HG02870 (cell line): ENCODE data around the gene ELMO3.
A peak's percentile ranks its signal among the peaks of the same experiment; 100 is the strongest.

ENCODE experiments used
- ATAC-seq: cut with Tn5 transposase; IDR thresholded peaks from one replicate; pipeline ENCODE4 v1.9.1; 2021; ENCODE audit warnings: mild to moderate bottlenecking, moderate library complexity; ENCODE audit not compliant: unreplicated experiment

The ELMO3 gene

GRCh38 chr16:67215706-67216105 is 16.8 kb downstream of the ELMO3 start:
- ATAC-seq: no peak

- ATAC-seq: no peak
Measured at GRCh38 chr16:67216612-67217490, 17.9 kb downstream of the ELMO3 start.

- no peak for ATAC-seq
Measured at GRCh38 chr16:67223992-67224391, 25.1 kb downstream of the ELMO3 start.

- ATAC-seq: no peak
Measured at GRCh38 chr16:67226295-67226803, 27.4 kb downstream of the ELMO3 start.

GRCh38 chr16:67226804-67227566 is 28.1 kb downstream of the ELMO3 start, which contains the start of gene TMEM208:
Gene TMEM208 (plus strand): TSS chr16:67227130. CDS start chr16:67227219, 89 bp downstream.
- peak; percentile 94 for ATAC-seq

GRCh38 chr16:67227567-67227921 is 28.6 kb downstream of the ELMO3 start:
- no peak for ATAC-seq

- no peak for ATAC-seq
Measured at GRCh38 chr16:67228034-67228785, 29.3 kb downstream of the ELMO3 start.

GRCh38 chr16:67228905-67229304 is 30.0 kb downstream of the ELMO3 start:
- ATAC-seq: no peak

GRCh38 chr16:67229906-67230808 is 31.2 kb downstream of the ELMO3 start:
- ATAC-seq: no peak

GRCh38 chr16:67230809-67231660 is 32.1 kb downstream of the ELMO3 start:
- no peak for ATAC-seq

GRCh38 chr16:67233596-67233995 is 34.7 kb downstream of the ELMO3 start:
- ATAC-seq: no peak

- no peak for ATAC-seq
Measured at GRCh38 chr16:67234180-67234597, 35.3 kb downstream of the ELMO3 start.

- ATAC-seq: no peak
Measured at GRCh38 chr16:67235816-67236562, 37.1 kb downstream of the ELMO3 start.

- ATAC-seq: no peak
Measured at GRCh38 chr16:67236563-67237395, 37.8 kb downstream of the ELMO3 start.

- no peak for ATAC-seq
Measured at GRCh38 chr16:67237396-67238277, 38.7 kb downstream of the ELMO3 start.

- no peak for ATAC-seq
Measured at GRCh38 chr16:67238278-67238575, 39.3 kb downstream of the ELMO3 start.
